Mesothelial cell of epicardium (in vitro differentiated cells): Measurements from ENCODE around the gene ARMC5. TPM values are rescaled to one million over a fixed set of nuclear protein-coding genes. Genes with fewer than 3 reads are reported as not detected.

Experiments used
- DNase-seq, 2 experiments: peaks; one replicate each; pipeline ENCODE4 v3.0.0; 2021; ENCODE audit warnings: low spot score in 2 of 2; ENCODE audit not compliant: unreplicated experiment in 2 of 2
- H3K27ac Mint-ChIP-seq: 2 replicates; pipeline ENCODE4 v1.8.0; 2021; ENCODE audit warnings: mixed read lengths
- H3K27me3 Mint-ChIP-seq: 2 replicates; pipeline ENCODE4 v1.8.0; 2021; ENCODE audit warnings: low read depth, mixed read lengths
- H3K36me3 Mint-ChIP-seq: 2 replicates; pipeline ENCODE4 v1.8.0; 2021; ENCODE audit warnings: mixed read lengths
- H3K4me1 Mint-ChIP-seq: 2 replicates; pipeline ENCODE4 v1.8.0; 2021; ENCODE audit warnings: mixed read lengths
- H3K4me3 Mint-ChIP-seq: 2 replicates; pipeline ENCODE4 v1.8.0; 2021; ENCODE audit warnings: mild to moderate bottlenecking, moderate library complexity, mixed read lengths
- H3K9me3 Mint-ChIP-seq: 2 replicates; pipeline ENCODE4 v1.8.0; 2021; ENCODE audit warnings: mixed read lengths
- CTCF ChIP-seq: fragments of 200-600 bp; sonication (generic); IDR thresholded peaks from one replicate; pipeline ENCODE4 v1.5.0; 2021; ENCODE audit warnings: antibody characterized with exemption; ENCODE audit not compliant: unreplicated experiment
- total RNA-seq: library from RNA; stranded (reverse); gene quantifications from 3 replicates; pipeline ENCODE4 v1.2.1, GENCODE V29; 2021

The ARMC5 gene
- total RNA-seq, 1 donor from 2014 or later = 18.5 TPM

- Mint-ChIP-seq H3K4me3 (peak overlapping the region; percentile 65), H3K4me1 (peaks cover 22% of the 10 kb centered on the region)
Measured at GRCh38 chr16:31471241-31471874, 12.1 kb downstream of the ARMC5 start.

DNA sequence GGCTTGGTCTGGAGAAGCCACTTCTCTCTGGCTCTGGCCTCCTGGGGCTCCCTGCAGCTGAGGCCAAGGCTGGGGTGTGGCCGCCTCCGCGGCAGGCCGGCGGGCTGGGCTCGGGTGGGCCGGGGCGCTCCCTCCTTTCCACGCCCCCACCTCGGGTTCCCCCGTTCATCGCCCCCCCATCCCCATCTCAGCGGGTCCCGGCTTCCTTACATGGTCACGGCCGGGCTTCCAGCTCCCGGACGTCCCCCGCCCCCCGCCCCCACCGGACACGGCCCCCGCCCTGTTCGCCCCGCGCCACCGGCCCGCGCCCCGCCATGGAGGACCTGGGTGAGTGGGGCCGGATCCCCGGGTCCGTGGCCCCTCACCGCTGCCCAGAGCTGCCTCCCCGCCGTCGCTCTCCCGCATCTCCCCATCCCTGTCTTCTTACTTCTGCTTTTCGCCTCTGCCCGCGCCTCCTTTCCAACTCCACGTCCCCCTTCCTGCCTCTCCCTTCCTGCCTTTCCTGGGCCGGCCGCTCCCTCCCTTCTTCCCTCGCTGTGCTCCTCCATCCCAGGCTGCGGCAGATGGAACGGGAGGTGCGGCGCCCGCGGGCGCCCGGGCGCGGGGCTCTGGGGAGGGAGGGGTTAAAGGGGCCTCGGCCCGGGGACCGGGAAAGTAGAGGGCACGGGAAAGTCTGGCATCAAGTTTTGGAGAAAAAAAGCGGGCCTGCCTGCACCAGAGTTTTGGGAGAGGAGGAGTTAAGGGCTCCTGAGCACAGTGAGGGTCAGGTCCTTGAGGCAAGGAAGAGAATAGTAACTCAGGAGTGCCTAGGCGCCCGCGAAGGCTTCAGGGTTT is 12.8 kb downstream of the ARMC5 start, which contains the start of gene TGFB1I1:
Gene TGFB1I1 (plus strand): TSS at position 278 of the 834 bp plus-strand sequence. CDS start 37 bp downstream, at position 315.
- peak within 1 kb of the TSS; percentile 78 for H3K4me3 Mint-ChIP-seq
- peaks cover 39% of the 10 kb centered on the region for H3K27me3 Mint-ChIP-seq
- H3K4me1 Mint-ChIP-seq = peaks cover 27% of the 10 kb centered on the region
- H3K9me3 Mint-ChIP-seq = no peaks in the 10 kb centered on the region
- H3K27ac Mint-ChIP-seq = peak within 1 kb of the TSS; percentile 86
- no peak for TF ChIP-seq CTCF
- no peak for DNase-seq
- H3K36me3 Mint-ChIP-seq = peaks cover 6% of the 10 kb centered on the region

More at GRCh38 chr16:31471241-31471874, 12.1 kb downstream of the ARMC5 start:
- Mint-ChIP-seq H3K27ac (peak overlapping the region; percentile 86), H3K9me3 (no peaks in the 10 kb centered on the region), H3K36me3 (peaks cover 10% of the 10 kb centered on the region), H3K27me3 (peaks cover 34% of the 10 kb centered on the region)
- DNase-seq = no peak
- TF ChIP-seq CTCF = no peak

- H3K27ac Mint-ChIP-seq = peak overlapping the region; percentile 71
- H3K36me3 Mint-ChIP-seq = peaks cover 6% of the 10 kb centered on the region
- peaks cover 44% of the 10 kb centered on the region for H3K27me3 Mint-ChIP-seq
- H3K9me3 Mint-ChIP-seq = no peaks in the 10 kb centered on the region
- TF ChIP-seq CTCF = peak; percentile 28
- H3K4me1 Mint-ChIP-seq = peaks cover 30% of the 10 kb centered on the region
- peak in 1 of 2 experiments; percentile 68 for DNase-seq
- peak overlapping the region; percentile 78 for H3K4me3 Mint-ChIP-seq
Measured at GRCh38 chr16:31472709-31473203, 13.5 kb downstream of the ARMC5 start.

- TF ChIP-seq CTCF = no peak
- peaks cover 6% of the 10 kb centered on the region for H3K36me3 Mint-ChIP-seq
- peak overlapping the region; percentile 78 for H3K4me3 Mint-ChIP-seq
- peak overlapping the region; percentile 71 for H3K27ac Mint-ChIP-seq
- peaks cover 33% of the 10 kb centered on the region for H3K4me1 Mint-ChIP-seq
- peaks cover 48% of the 10 kb centered on the region for H3K27me3 Mint-ChIP-seq
- no peak for DNase-seq
- no peaks in the 10 kb centered on the region for H3K9me3 Mint-ChIP-seq
Measured at GRCh38 chr16:31473264-31473984, 14.1 kb downstream of the ARMC5 start.

DNA sequence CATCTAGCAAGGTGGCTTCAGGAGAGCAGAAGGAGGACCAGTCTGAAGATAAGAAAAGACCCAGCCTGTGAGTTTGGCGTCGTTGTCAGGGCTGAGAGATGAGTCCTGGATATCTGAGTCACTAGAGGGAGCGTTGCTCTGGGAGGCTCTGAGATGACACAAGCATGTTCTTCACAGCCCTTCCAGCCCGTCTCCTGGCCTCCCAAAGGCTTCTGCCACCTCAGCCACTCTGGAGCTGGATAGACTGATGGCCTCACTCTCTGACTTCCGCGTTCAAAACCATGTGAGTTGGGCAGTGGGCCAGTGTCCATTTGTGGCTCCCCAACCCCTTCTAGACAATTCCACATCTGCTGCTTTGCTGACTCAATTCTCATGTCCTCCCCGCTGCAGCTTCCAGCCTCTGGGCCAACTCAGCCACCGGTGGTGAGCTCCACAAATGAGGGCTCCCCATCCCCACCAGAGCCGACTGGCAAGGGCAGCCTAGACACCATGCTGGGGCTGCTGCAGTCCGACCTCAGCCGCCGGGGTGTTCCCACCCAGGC is 14.9 kb downstream of the ARMC5 start:
- Mint-ChIP-seq H3K27me3 (peaks cover 53% of the 10 kb centered on the region), H3K4me3 (no peak overlapping the region), H3K36me3 (peaks cover 6% of the 10 kb centered on the region), H3K27ac (no peak overlapping the region), H3K9me3 (no peaks in the 10 kb centered on the region), H3K4me1 (peaks cover 33% of the 10 kb centered on the region)
- DNase-seq = no peak
- TF ChIP-seq CTCF = no peak
